IMR-90 (cell line): ENCODE data around the gene SMG1. TPM values are rescaled to one million over a fixed set of nuclear protein-coding genes. Genes with fewer than 3 reads are reported as not detected.

ENCODE experiments used
- ATAC-seq: fragments of 200-7000 bp; cut with Tn5 transposase; 2 replicates; pipeline ENCODE4 v1.9.1; 2020; ENCODE audit warnings: low read depth, mild to moderate bottlenecking, moderate library complexity
- BruUV-seq: library from RNA; stranded (reverse); fragments of 400-500 nt; replicated peaks from 2 replicates; lab custom pipeline; 2021; lab: Mats Ljungman, UMichigan
- CTCF ChIA-PET: fragments of 300-600 bp; formaldehyde crosslinking; extraction: SDS; loops from one replicate; lab custom pipeline; 2021; ENCODE audit warnings: antibody characterized with exemption; lab: Yijun Ruan, JAX
- POLR2A ChIA-PET: fragments of 300-600 bp; sonication (Branson Sonifier 250); formaldehyde crosslinking; loops from one replicate; lab custom pipeline; 2022; ENCODE audit warnings: antibody characterized with exemption; ENCODE audit not compliant: unreplicated experiment; lab: Charles Lee
- DNase-seq: peaks from one replicate; pipeline ENCODE4 v3.0.0; 2013
- H2AFZ ChIP-seq: replicated peaks from 2 replicates; pipeline ENCODE3; 2013; ENCODE audit warnings: low read length, mild to moderate bottlenecking; ENCODE audit not compliant: poor library complexity
- H2AK5ac ChIP-seq: 2 replicates; pipeline ENCODE4 v1.6.1; 2013; ENCODE audit warnings: low read depth, low read length, inconsistent platforms
- H2AK9ac ChIP-seq: replicated peaks from 2 replicates; pipeline ENCODE3; 2013; ENCODE audit warnings: mild to moderate bottlenecking, low read depth, low read length, moderate library complexity; ENCODE audit not compliant: poor library complexity
- H2BK120ac ChIP-seq: 2 replicates; pipeline ENCODE4 v1.6.1; 2013; ENCODE audit warnings: low read depth, low read length, inconsistent platforms
- H2BK15ac ChIP-seq: 3 replicates; pipeline ENCODE4 v1.6.1; 2013; ENCODE audit warnings: low read depth, low read length, inconsistent platforms
- H2BK20ac ChIP-seq: 2 replicates; pipeline ENCODE4 v1.6.1; 2013; ENCODE audit warnings: low read depth, mild to moderate bottlenecking, inconsistent platforms, low read length, moderate library complexity
- H2BK5ac ChIP-seq: 2 replicates; pipeline ENCODE4 v1.6.1; 2013; ENCODE audit warnings: mild to moderate bottlenecking, low read depth, low read length, inconsistent platforms; ENCODE audit not compliant: poor library complexity, severe bottlenecking
- H3K14ac ChIP-seq: replicated peaks from 2 replicates; pipeline ENCODE4 v1.6.1; 2013; ENCODE audit warnings: low read depth, low read length, inconsistent platforms
- H3K18ac ChIP-seq: 2 replicates; pipeline ENCODE4 v1.6.1; 2013; ENCODE audit warnings: low read depth, low read length, control low read depth
- H3K23ac ChIP-seq: 2 replicates; pipeline ENCODE4 v1.6.1; 2013; ENCODE audit warnings: low read depth, low read length, inconsistent platforms
- H3K27ac ChIP-seq: 2 replicates; pipeline ENCODE4 v1.5.1; 2013; ENCODE audit warnings: mild to moderate bottlenecking, control low read depth, low read length; ENCODE audit not compliant: insufficient read depth
- H3K27me3 ChIP-seq: 2 replicates; pipeline ENCODE4 v1.6.1; 2013; ENCODE audit warnings: low read length; ENCODE audit not compliant: control insufficient read depth, insufficient read depth
- H3K36me3 ChIP-seq: 2 replicates; pipeline ENCODE4 v1.6.1; 2013; ENCODE audit warnings: low read length, mixed read lengths; ENCODE audit not compliant: control insufficient read depth, insufficient read depth
- H3K4ac ChIP-seq: 2 replicates; pipeline ENCODE4 v1.6.1; 2013; ENCODE audit warnings: low read depth, low read length, inconsistent platforms
- H3K4me1 ChIP-seq: 2 replicates; pipeline ENCODE4 v1.6.1; 2013; ENCODE audit warnings: low read length, mixed read lengths; ENCODE audit not compliant: control insufficient read depth, insufficient read depth
- H3K4me2 ChIP-seq: 2 replicates; pipeline ENCODE4 v1.6.1; 2013; ENCODE audit warnings: low read depth, mild to moderate bottlenecking, control low read depth, low read length, moderate library complexity
- H3K4me3 ChIP-seq: 2 replicates; pipeline ENCODE4 v1.5.1; 2013; ENCODE audit warnings: low read depth, mild to moderate bottlenecking, control low read depth, low read length, moderate library complexity; ENCODE audit not compliant: insufficient read depth
- H3K56ac ChIP-seq: 2 replicates; pipeline ENCODE4 v1.6.1; 2013; ENCODE audit warnings: low read length, inconsistent platforms; ENCODE audit not compliant: insufficient read depth; ENCODE audit errors: extremely low read depth
- H3K79me1 ChIP-seq, 2 experiments: 2 replicates each; pipeline ENCODE4 v1.6.1; 2013; ENCODE audit warnings: low read length in 2 of 2, inconsistent platforms in 1 of 2, low read depth in 1 of 2
- H3K9ac ChIP-seq: 2 replicates; pipeline ENCODE4 v1.6.1; 2013; ENCODE audit warnings: low read depth, low read length, control low read depth
- H3K9me1 ChIP-seq: 2 replicates; pipeline ENCODE4 v1.6.1; 2013; ENCODE audit warnings: low read length, inconsistent platforms; ENCODE audit not compliant: insufficient read depth
- H3K9me3 ChIP-seq: 2 replicates; pipeline ENCODE4 v1.6.1; 2013; ENCODE audit warnings: low read length; ENCODE audit not compliant: control insufficient read depth, insufficient read depth
- H4K20me1 ChIP-seq: 2 replicates; pipeline ENCODE4 v1.6.1; 2013; ENCODE audit warnings: low read length, inconsistent platforms; ENCODE audit not compliant: insufficient read depth
- H4K5ac ChIP-seq: 2 replicates; pipeline ENCODE4 v1.6.1; 2013; ENCODE audit warnings: mild to moderate bottlenecking, low read depth, low read length, control low read depth
- H4K8ac ChIP-seq, 2 experiments: 2 replicates each; pipeline ENCODE4 v1.6.1; 2013; ENCODE audit warnings: low read depth in 2 of 2, low read length in 2 of 2, control low read depth in 1 of 2, inconsistent platforms in 1 of 2
- H4K91ac ChIP-seq: 2 replicates; pipeline ENCODE4 v1.6.1; 2013; ENCODE audit warnings: low read depth, low read length, inconsistent platforms; ENCODE audit not compliant: insufficient read depth
- BHLHE40 ChIP-seq: fragments of 150-350 bp; IDR thresholded peaks from 2 replicates; pipeline ENCODE4 v1.6.1; 2016; ENCODE audit warnings: mild to moderate bottlenecking, low read depth, low read length
- CEBPB ChIP-seq: IDR thresholded peaks from 2 replicates; pipeline ENCODE4 v1.6.1; 2012; ENCODE audit warnings: low read depth, low read length, improper control_type of control experiment
- FOS ChIP-seq: fragments of 150-350 bp; IDR thresholded peaks from 2 replicates; pipeline ENCODE4 v1.6.1; 2016; ENCODE audit warnings: low read depth, low read length
- MAZ ChIP-seq: IDR thresholded peaks from 2 replicates; pipeline ENCODE4 v1.6.1; 2012; ENCODE audit warnings: low read depth, mild to moderate bottlenecking, low read length, improper control_type of control experiment, moderate library complexity, borderline replicate concordance
- MXI1 ChIP-seq: IDR thresholded peaks from 2 replicates; pipeline ENCODE4 v1.6.1; 2012; ENCODE audit warnings: low read depth, mild to moderate bottlenecking, low read length, moderate library complexity, borderline replicate concordance
- NFE2L2 ChIP-seq: fragments of 150-350 bp; IDR thresholded peaks from 2 replicates; pipeline ENCODE4 v1.6.1; 2016; ENCODE audit warnings: low read depth, mild to moderate bottlenecking, low read length
- POLR2A ChIP-seq: IDR thresholded peaks from 2 replicates; pipeline ENCODE4 v1.6.1; 2012; ENCODE audit warnings: mild to moderate bottlenecking, low read depth, low read length
- RAD21 ChIP-seq: IDR thresholded peaks from 2 replicates; pipeline ENCODE4 v1.6.1; 2012; ENCODE audit warnings: low read length, improper control_type of control experiment
- RCOR1 ChIP-seq: IDR thresholded peaks from 2 replicates; pipeline ENCODE4 v1.6.1; 2012; ENCODE audit warnings: mild to moderate bottlenecking, low read length, improper control_type of control experiment; ENCODE audit not compliant: insufficient replicate concordance
- RFX5 ChIP-seq: IDR thresholded peaks from 2 replicates; pipeline ENCODE4 v1.8.0; 2012; ENCODE audit warnings: low read depth, mild to moderate bottlenecking, low read length, moderate library complexity
- SMC3 ChIP-seq: fragments of 150-350 bp; IDR thresholded peaks from 2 replicates; pipeline ENCODE4 v1.6.1; 2016; ENCODE audit warnings: low read depth, mild to moderate bottlenecking, antibody characterized with exemption, low read length, moderate library complexity
- WGBS, 2 experiments: methylation state at CpG; one replicate each; pipeline versions ENCODE4 v1.1.5 to v1.1.7; 2013; ENCODE audit warnings: missing lambda C conversion rate in 2 of 2; ENCODE audit not compliant: insufficient read length in 1 of 2; ENCODE audit errors: extremely low coverage in 2 of 2; 5-methylcytosine and 5-hydroxymethylcytosine counted together
- dilution Hi-C: fragments of 300-500 bp; cut with HindIII; formaldehyde crosslinking; loops from one replicate; pipeline ENCODE4 v1.14.3; 2018; ENCODE audit warnings: low sequenced_read_pairs; ENCODE audit not compliant: unreplicated experiment
- in situ Hi-C: fragments of 300-500 bp; cut with MboI; formaldehyde crosslinking; loops from 3 replicates; pipeline ENCODE4 v1.14.3; 2019; ENCODE audit warnings: low sequenced_read_pairs, inconsistent platforms, mixed read lengths
- intact Hi-C: fragments of 100-400 bp; cut with micrococcal nuclease; formaldehyde crosslinking; loops from 2 replicates; pipeline ENCODE4 v1.10.0; 2022
- polyA plus RNA-seq, 3 experiments: library from polyadenylated mRNA; depleted of rRNA; stranded (reverse); fragments of >200 nt; gene quantifications; 2 replicates each; pipeline ENCODE4 v1.2.3, GENCODE V29; 2012; ENCODE audit warnings: low replicate concordance in 1 of 3
- total RNA-seq: library from RNA; depleted of rRNA; stranded (reverse); fragments of >200 nt; gene quantifications from 2 replicates; pipeline ENCODE4 v1.2.3, GENCODE V29; 2012
- TF ChIP-seq, protein P1 (sequence below): conservative IDR thresholded peaks from 2 replicates; pipeline ENCODE4 v1.5.1; 2012; ENCODE audit warnings: mild to moderate bottlenecking, low read depth, low read length, improper control_type of control experiment
- TF ChIP-seq, protein P2 (sequence below): fragments of 150-350 bp; IDR thresholded peaks from 2 replicates; pipeline ENCODE4 v1.6.1; 2017; ENCODE audit warnings: mild to moderate bottlenecking, antibody characterized with exemption, low read length, low read depth

Gene SMG1
- total and polyA plus RNA-seq, 2 of the 4 experiments (the other 2 are of a cell fraction), result 13.4 to 53.8 TPM

DNA sequence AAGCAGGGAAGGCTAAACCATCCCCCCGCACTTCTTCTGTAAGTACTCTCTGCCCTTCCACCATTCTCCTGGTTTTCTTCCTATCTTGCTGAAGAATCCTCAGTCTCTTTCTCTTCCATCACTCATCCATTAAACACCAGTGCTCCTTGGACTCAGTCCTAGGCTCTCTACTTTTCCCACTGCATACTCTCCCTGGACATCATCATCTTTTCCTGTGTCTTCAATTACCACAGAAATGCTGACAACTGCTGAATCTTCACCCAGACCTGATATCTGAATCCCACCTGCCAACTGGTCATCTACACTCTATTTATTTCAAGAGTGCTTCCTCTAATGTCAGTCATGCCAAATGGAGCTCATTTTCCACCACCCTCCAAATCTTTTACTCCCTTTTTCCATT, 71.0 kb downstream of the SMG1 start:
- dilution Hi-C loops (no loop called here), intact Hi-C loops (no loop called here), in situ Hi-C loops (no loop called here)
- no TSS peak for BruUV-seq
- Histone ChIP-seq H4K91ac (no peak overlapping the region), H2BK5ac (no peak overlapping the region), H3K4ac (no peak overlapping the region), H2AFZ (no peak overlapping the region), H3K18ac (no peak overlapping the region), H3K4me3 (no peak overlapping the region), H2AK5ac (no peak overlapping the region), H3K9me3 (no peaks in the 10 kb centered on the region), H3K56ac (no peak overlapping the region), H3K27me3 (no peaks in the 10 kb centered on the region), H3K23ac (no peak overlapping the region), H3K14ac (no peak overlapping the region), H4K5ac (no peak overlapping the region), H2AK9ac (no peak overlapping the region), H3K79me1 (peaks cover 12 to 24% of the 10 kb centered on the region in 2 experiments), H3K4me2 (no peak overlapping the region), H2BK120ac (no peak overlapping the region), H2BK20ac (no peak overlapping the region), H4K20me1 (no peaks in the 10 kb centered on the region), H2BK15ac (no peak overlapping the region), H3K4me1 (no peaks in the 10 kb centered on the region), H3K27ac (no peak overlapping the region), H3K9me1 (no peaks in the 10 kb centered on the region), H4K8ac (no peak overlapping the region), H3K36me3 (peaks cover 26% of the 10 kb centered on the region), H3K9ac (no peak overlapping the region)
- DNase-seq, result no peak
- POLR2A ChIA-PET, result no interaction called here
- WGBS, 2 experiments, result no CpG with 5 or more reads among the region's 1 CpG
- CTCF ChIA-PET, result no interaction called here
- no peak for ATAC-seq
- TF ChIP-seq BHLHE40, result no peak
- no peak for TF ChIP-seq CEBPB
- TF ChIP-seq, protein P1, sequence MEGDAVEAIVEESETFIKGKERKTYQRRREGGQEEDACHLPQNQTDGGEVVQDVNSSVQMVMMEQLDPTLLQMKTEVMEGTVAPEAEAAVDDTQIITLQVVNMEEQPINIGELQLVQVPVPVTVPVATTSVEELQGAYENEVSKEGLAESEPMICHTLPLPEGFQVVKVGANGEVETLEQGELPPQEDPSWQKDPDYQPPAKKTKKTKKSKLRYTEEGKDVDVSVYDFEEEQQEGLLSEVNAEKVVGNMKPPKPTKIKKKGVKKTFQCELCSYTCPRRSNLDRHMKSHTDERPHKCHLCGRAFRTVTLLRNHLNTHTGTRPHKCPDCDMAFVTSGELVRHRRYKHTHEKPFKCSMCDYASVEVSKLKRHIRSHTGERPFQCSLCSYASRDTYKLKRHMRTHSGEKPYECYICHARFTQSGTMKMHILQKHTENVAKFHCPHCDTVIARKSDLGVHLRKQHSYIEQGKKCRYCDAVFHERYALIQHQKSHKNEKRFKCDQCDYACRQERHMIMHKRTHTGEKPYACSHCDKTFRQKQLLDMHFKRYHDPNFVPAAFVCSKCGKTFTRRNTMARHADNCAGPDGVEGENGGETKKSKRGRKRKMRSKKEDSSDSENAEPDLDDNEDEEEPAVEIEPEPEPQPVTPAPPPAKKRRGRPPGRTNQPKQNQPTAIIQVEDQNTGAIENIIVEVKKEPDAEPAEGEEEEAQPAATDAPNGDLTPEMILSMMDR, result no peak
- no peak for TF ChIP-seq MXI1
- no peak for TF ChIP-seq SMC3
- no peak for TF ChIP-seq MAZ
- TF ChIP-seq, protein P2, sequence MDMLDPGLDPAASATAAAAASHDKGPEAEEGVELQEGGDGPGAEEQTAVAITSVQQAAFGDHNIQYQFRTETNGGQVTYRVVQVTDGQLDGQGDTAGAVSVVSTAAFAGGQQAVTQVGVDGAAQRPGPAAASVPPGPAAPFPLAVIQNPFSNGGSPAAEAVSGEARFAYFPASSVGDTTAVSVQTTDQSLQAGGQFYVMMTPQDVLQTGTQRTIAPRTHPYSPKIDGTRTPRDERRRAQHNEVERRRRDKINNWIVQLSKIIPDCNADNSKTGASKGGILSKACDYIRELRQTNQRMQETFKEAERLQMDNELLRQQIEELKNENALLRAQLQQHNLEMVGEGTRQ, result no peak
- no peak for TF ChIP-seq FOS
- no peak for TF ChIP-seq POLR2A
- no peak for TF ChIP-seq RFX5
- no peak for TF ChIP-seq RCOR1
- TF ChIP-seq RAD21, result no peak
- TF ChIP-seq NFE2L2, result no peak
